Measurements from ENCODE around the gene ZBTB20. TPM values are rescaled to one million over a fixed set of nuclear protein-coding genes. Genes with fewer than 3 reads are reported as not detected.

Gene ZBTB20
- total and polyA plus RNA-seq, 12 donors, result 0.57 to 105 (median 86.8) TPM

DNA sequence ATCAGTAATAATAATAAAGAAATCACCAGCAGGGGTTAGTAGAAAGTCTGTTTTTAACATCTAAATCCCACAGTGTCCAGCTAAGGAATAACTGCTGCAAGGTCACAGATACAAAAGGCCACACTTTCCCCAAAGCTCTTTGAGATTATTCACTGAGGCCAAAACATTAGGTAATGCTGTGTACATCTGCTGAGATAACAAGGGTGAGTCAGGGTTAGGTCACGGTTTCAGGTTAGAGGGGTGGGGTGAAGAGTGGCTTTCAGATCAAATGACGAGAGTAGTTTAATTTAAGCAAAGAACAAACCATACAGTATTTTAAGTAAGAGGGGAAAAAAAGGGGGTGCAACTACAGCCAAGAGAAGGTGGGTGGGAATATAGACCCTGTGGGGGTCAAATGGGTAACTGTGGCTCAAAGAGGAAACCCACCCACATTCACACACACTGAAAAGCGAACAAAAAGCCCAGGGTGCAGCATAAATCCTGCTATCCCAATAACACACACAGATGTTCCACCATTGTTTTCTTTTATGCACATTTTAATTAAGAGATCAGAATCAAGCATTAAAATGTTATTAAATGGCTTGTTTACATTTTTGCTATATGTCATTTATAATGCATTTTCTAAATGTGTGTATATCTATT is 440.4 kb downstream of the ZBTB20 start:
- DNase-seq (no peak), ATAC-seq (peak; percentile 46 to 94 (median 65))
- no peak overlapping the region for H3K4me3 ChIP-seq
- H3K9me3 ChIP-seq, result no peaks in the 10 kb centered on the region
- no peak for TF ChIP-seq CTCF (IDR thresholded peaks at IDR 0.05)
- 57 to 59% methylated on average over 3 of the region's 3 CpGs for WGBS, 2 donors
- H3K36me3 ChIP-seq, result no peaks in the 10 kb centered on the region
- no peaks in the 10 kb centered on the region for H3K27me3 ChIP-seq
- no peak overlapping the region for H3K27ac ChIP-seq
- H3K4me1 ChIP-seq, result peaks cover 6 to 59% (median 35%) of the 10 kb centered on the region in 9 donors
- intact Hi-C loops (cut with DNase I), result no loop called here

GRCh38 chr3:114700637-114701234 is 446.4 kb downstream of the ZBTB20 start:
- peaks cover 0 to 49% (median 23%) of the 10 kb centered on the region in 9 donors for H3K4me1 ChIP-seq
- H3K27ac ChIP-seq, result no peak overlapping the region
- 79 to 83% methylated on average over 1 of the region's 1 CpG for WGBS, 2 donors
- no peak for TF ChIP-seq CTCF (IDR thresholded peaks at IDR 0.05)
- no peaks in the 10 kb centered on the region for H3K27me3 ChIP-seq
- no peak overlapping the region for H3K4me3 ChIP-seq
- DNase-seq, result no peak
- no peak for ATAC-seq
- no peaks in the 10 kb centered on the region for H3K36me3 ChIP-seq
- intact Hi-C loops (cut with DNase I), result no loop called here
- no peaks in the 10 kb centered on the region for H3K9me3 ChIP-seq

DNA sequence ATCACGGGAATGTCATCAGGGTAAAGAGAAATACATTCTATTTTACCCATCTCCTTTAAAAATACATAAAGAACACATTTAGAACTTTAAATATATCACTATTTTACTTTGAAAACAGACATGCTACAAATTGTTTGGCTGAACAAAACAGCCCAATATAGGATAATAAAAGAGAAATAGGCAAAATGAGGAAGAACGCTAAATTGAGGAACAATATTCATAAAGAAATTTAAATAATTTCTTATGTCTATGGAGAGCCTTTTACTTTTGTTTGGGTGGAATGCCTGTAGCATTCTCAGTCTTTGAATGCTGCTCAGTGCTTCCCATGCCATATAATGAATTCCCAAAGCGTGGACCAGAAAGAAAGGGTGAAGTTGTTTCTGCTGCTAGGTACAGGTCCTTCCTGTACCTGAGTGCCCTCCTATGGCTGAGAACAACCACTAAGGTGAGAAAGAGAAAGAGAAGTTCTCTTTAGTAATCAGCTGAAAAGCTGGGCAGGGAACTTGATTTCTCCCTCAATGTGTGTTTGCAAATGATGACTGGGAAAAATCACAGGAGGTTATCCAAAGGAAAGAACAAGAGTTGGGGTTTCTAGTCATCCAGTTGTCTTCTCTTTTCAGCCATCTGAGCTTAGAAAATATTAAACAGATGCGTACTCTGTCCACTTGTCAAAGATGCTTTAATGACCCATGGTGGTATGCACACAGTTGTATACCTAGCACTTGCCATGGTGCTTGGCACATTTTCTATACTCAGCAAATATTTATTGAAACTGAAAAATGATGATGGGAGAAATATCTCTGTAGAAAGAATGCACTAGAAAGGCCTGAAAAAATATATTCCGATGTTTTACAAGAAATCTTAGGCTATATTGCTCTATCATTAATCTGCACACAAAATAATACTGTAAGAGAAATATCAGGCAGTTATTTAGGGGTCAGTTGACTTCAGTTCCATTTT is 448.7 kb downstream of the ZBTB20 start:
- H3K4me3 ChIP-seq, result no peak overlapping the region
- intact Hi-C loops (cut with DNase I), result no loop called here
- no peaks in the 10 kb centered on the region for H3K36me3 ChIP-seq
- TF ChIP-seq CTCF (IDR thresholded peaks at IDR 0.05), result no peak
- H3K27me3 ChIP-seq, result no peaks in the 10 kb centered on the region
- WGBS, 2 donors, result 75 to 90% methylated on average over 5 of the region's 5 CpGs
- DNase-seq, result no peak
- no peaks in the 10 kb centered on the region for H3K9me3 ChIP-seq
- H3K4me1 ChIP-seq, result peaks cover 0 to 27% (median 16%) of the 10 kb centered on the region in 9 donors
- ATAC-seq, result no peak
- peak overlapping the region in 1 of 10 donors; percentile 26 for H3K27ac ChIP-seq

- no peak overlapping the region for H3K4me3 ChIP-seq
- TF ChIP-seq CTCF (IDR thresholded peaks at IDR 0.05), result no peak
- peaks cover 0 to 24% (median 15%) of the 10 kb centered on the region in 9 donors for H3K4me1 ChIP-seq
- ATAC-seq (peak in 2 of 8 donors; percentile 35 to 53), DNase-seq (no peak)
- intact Hi-C loops (cut with DNase I), result no loop called here
- H3K27me3 ChIP-seq, result no peaks in the 10 kb centered on the region
- H3K36me3 ChIP-seq, result no peaks in the 10 kb centered on the region
- WGBS, 2 donors, result 87 to 93% methylated on average over 4 of the region's 4 CpGs
- H3K27ac ChIP-seq, result peak overlapping the region in 1 of 10 donors; percentile 26
- no peaks in the 10 kb centered on the region for H3K9me3 ChIP-seq
These were observed 449.7 kb downstream of the ZBTB20 start for GRCh38 chr3:114697401-114697800.

All from heart right ventricle (tissue), 16 donors.